ENCODE data around the gene SKP2. TPM values are rescaled to one million over a fixed set of nuclear protein-coding genes. Genes with fewer than 3 reads are reported as not detected.
"Not testable (repeated sequence)": the region's sequence is repeated elsewhere in the genome, so short reads cannot be mapped to it uniquely, and the experiment has no call there.

SKP2 gene
- total RNA-seq, 2 donors from 2014 or later: 7.8 to 9.3 TPM

DNA sequence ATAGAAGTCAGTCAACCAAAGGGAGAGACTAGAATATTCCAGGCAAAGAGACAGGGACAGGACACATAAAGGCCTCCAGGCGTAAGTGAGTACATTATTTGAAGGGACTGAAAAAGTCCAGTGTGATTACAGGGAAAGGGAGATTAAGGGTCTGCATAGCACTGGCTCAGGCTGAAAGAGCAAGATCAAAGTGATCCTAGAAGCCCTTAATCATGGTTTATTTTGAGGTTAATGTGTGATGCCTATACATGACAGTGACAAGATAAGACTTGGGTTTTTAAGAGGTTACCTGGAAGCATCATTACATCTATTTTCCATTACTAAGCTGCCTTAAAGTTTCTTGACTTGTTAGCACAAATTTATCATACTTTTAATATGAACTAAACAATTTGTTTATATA, 26.0 kb upstream of the SKP2 start:
- Histone ChIP-seq H3K4me3 (no peak overlapping the region), H3K36me3 (no peaks in the 10 kb centered on the region), H3K27me3 (replicated peaks; ENCODE audit: insufficient read depth) (no peaks in the 10 kb centered on the region), H3K4me1 (replicated peaks) (no peaks in the 10 kb centered on the region), H3K9me3 (no peaks in the 10 kb centered on the region), H3K27ac (no peak overlapping the region)
- no peak for DNase-seq (ENCODE audit: low spot score)
- intact Hi-C loops (cut with DNase I): no loop called here
- 97% methylated on average over 1 of the region's 1 CpG for WGBS
- TF ChIP-seq POLR2AphosphoS5 (IDR thresholded peaks at IDR 0.05) (no peak), CTCF (IDR thresholded peaks at IDR 0.05) (no peak), POLR2A (IDR thresholded peaks at IDR 0.05) (no peak)

- WGBS: 95% methylated on average over 1 of the region's 1 CpG
- no peak overlapping the region for H3K27ac ChIP-seq
- intact Hi-C loops (cut with DNase I): no loop called here
- DNase-seq (ENCODE audit: low spot score): no peak
- no peaks in the 10 kb centered on the region for H3K4me1 ChIP-seq (replicated peaks)
- H3K9me3 ChIP-seq: no peaks in the 10 kb centered on the region
- H3K4me3 ChIP-seq: no peak overlapping the region
- no peaks in the 10 kb centered on the region for H3K27me3 ChIP-seq (replicated peaks; ENCODE audit: insufficient read depth)
- no peaks in the 10 kb centered on the region for H3K36me3 ChIP-seq
- TF ChIP-seq CTCF (IDR thresholded peaks at IDR 0.05): no peak
- TF ChIP-seq POLR2A (IDR thresholded peaks at IDR 0.05): no peak
- no peak for TF ChIP-seq POLR2AphosphoS5 (IDR thresholded peaks at IDR 0.05)
Measured at GRCh38 chr5:36128795-36129194, 23.1 kb upstream of the SKP2 start.

GRCh38 chr5:36129666-36130065, 22.2 kb upstream of the SKP2 start:
- H3K4me1 ChIP-seq (replicated peaks); H3K36me3 ChIP-seq; H3K27me3 ChIP-seq (replicated peaks; ENCODE audit: insufficient read depth); DNase-seq (ENCODE audit: low spot score); H3K9me3 ChIP-seq; H3K27ac ChIP-seq; H3K4me3 ChIP-seq; intact Hi-C loops (cut with DNase I): not testable (repeated sequence)
- WGBS: 97% methylated on average over 5 of the region's 5 CpGs

- H3K4me3 ChIP-seq; H3K4me1 ChIP-seq (replicated peaks); H3K36me3 ChIP-seq; DNase-seq (ENCODE audit: low spot score); H3K9me3 ChIP-seq; H3K27ac ChIP-seq; intact Hi-C loops (cut with DNase I); H3K27me3 ChIP-seq (replicated peaks; ENCODE audit: insufficient read depth): not testable (repeated sequence)
- 100% methylated on average over 1 of the region's 1 CpG for WGBS
Measured at GRCh38 chr5:36133009-36133408, 18.9 kb upstream of the SKP2 start.

DNA sequence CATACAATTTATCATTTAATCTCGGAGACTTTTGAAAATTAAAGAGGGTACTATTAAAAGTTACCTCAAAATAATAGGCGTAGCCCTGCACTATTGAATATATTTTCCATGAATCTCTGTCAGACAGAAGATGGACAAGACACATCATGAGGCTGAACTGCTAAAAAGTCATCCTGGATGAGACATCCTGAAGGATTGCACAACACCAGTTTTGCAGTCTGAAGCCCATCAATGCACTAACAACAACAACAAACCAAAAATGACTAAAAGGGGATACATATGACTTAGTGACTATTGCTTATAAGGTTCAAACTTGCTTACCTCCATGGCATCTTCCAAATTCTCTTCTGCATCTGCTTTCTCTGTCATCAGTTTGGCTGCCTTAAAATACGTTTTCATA, 15.9 kb upstream of the SKP2 start:
- Histone ChIP-seq H3K27me3 (replicated peaks; ENCODE audit: insufficient read depth) (no peaks in the 10 kb centered on the region), H3K27ac (no peak overlapping the region), H3K4me1 (replicated peaks) (no peaks in the 10 kb centered on the region), H3K4me3 (no peak overlapping the region), H3K9me3 (no peaks in the 10 kb centered on the region), H3K36me3 (no peaks in the 10 kb centered on the region)
- TF ChIP-seq POLR2A (IDR thresholded peaks at IDR 0.05) (no peak), CTCF (IDR thresholded peaks at IDR 0.05) (no peak), POLR2AphosphoS5 (IDR thresholded peaks at IDR 0.05) (no peak)
- WGBS: 97% methylated on average over 3 of the region's 3 CpGs
- DNase-seq (ENCODE audit: low spot score): no peak
- intact Hi-C loops (cut with DNase I): no loop called here

DNA sequence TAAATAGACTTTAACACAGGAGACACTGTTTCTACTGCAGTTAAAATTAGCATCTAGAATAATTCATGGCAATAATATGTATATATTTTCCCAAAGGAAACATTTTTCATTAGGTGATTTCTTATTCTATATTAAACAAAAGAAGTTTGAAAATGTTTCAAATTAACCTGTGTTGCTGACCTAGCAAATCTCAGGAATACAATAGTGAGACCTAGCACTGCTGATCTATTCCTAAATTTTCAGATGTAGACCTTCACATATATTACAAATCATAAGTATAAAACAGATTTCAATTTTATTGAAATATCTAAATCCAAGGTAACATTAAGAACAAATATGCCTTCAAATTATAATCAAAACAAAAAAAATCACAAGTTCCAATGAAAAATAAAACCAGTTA, 15.3 kb upstream of the SKP2 start:
- Histone ChIP-seq H3K9me3 (no peaks in the 10 kb centered on the region), H3K36me3 (no peaks in the 10 kb centered on the region)
- TF ChIP-seq POLR2A (IDR thresholded peaks at IDR 0.05) (no peak), POLR2AphosphoS5 (IDR thresholded peaks at IDR 0.05) (no peak), CTCF (IDR thresholded peaks at IDR 0.05) (no peak)

More for the DNA sequence above, 15.3 kb upstream of the SKP2 start:
- Histone ChIP-seq H3K27ac (no peak overlapping the region), H3K27me3 (replicated peaks; ENCODE audit: insufficient read depth) (no peaks in the 10 kb centered on the region), H3K4me3 (no peak overlapping the region), H3K4me1 (replicated peaks) (no peaks in the 10 kb centered on the region)
- intact Hi-C loops (cut with DNase I): no loop called here
- DNase-seq (ENCODE audit: low spot score): no peak
